ENCODE data around the gene SYT6.

SYT6 gene, protein sequence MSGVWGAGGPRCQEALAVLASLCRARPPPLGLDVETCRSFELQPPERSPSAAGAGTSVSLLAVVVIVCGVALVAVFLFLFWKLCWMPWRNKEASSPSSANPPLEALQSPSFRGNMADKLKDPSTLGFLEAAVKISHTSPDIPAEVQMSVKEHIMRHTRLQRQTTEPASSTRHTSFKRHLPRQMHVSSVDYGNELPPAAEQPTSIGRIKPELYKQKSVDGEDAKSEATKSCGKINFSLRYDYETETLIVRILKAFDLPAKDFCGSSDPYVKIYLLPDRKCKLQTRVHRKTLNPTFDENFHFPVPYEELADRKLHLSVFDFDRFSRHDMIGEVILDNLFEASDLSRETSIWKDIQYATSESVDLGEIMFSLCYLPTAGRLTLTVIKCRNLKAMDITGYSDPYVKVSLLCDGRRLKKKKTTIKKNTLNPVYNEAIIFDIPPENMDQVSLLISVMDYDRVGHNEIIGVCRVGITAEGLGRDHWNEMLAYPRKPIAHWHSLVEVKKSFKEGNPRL
- 0 reads per million in 4 experiments for total RNA-seq

DNA sequence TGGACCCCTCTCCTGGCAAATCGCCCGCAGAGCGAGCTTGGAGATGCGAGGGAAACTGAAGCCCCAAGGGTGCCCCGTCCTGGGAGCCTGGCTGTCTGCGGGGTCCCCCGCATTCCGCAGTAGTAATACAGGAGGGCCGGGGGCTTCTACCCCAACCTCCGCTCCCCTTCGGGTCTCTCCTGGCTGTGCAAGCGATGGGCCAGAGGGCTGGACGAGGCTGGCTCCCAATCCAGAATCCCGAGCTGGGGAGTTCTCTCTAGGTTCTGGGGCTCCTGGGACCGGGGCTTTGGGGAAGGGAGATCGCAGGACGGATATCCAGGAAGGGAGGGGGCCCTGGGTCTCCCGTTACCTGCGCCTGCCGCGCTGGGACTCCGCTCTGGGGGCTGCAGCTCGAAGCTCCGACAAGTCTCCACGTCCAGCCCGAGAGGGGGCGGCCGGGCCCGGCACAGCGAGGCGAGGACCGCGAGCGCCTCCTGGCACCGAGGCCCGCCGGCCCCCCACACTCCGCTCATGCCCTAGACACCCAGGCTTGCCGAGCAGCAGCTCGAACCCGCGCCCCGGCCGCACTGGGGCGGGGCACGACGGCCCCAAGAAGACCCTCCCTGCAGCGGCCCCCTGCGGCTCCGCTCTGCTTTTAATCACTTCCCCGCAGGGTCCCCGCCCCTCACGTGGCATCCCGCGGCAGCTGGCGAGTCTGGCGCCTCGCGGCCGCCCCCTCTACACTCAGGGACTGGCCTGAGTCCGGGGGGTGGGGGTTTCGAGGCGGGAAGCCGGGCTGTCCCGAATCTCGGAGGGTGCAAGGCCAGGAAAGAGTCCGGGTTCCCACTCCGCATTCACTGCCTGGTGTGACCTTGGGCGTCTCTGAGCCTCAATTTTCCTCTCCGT is at the start of gene SYT6:
SYT6 (minus strand) TSS at position 609 of the 885 bp plus-strand sequence; CDS start at position 512, 97 bp downstream.
- DNase-seq: no peak

DNA sequence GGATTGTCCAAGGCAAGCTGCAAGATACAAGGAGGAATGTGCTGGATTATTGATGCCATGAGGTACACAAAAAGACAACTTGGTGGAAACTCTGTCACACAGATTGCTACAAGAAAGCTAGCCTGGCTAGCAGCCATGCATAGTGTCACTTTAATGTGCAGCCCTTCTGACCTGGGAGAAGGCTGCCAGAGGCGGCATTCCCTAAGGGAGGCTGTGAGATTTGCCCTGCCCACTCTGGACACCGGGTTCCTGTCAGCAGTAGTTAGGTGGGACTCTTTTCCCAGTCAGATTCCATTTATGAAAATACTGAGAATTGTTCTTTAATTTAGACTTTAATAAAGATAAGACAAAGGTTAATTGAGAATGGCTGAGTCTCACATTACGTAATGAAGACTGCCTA is 47.8 kb upstream of the SYT6 start:
- DNase-seq: no peak

DNA sequence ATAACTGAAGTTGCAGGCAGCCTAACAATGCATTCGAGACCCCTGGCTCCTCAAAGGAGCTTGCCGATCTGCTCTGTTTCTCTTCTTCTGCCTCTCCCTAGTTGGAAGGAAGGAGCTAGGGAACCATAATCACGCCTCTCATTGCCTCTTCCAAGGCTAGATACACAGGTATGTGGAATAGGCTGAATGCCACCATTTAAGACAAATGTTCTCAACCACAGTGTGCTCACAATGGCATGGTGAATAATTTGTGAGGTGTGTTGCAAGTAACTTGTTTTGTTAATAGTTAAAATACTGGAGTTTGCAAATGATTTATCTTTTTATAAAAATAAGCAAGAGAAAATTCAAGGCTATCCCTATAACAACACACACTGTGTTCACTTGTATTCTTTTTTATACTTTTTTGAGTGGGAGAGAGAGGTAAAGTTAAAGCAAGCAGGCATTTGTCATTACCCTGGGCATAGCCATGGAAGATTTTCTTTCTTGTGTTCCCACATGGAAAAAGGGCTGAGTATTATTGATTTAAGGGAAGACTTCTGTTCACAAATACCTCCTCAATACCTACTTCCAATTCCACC is 45.4 kb upstream of the SYT6 start:
- no peak for DNase-seq

- DNase-seq: no peak
These were observed 43.6 kb upstream of the SYT6 start for GRCh38 chr1:114196992-114197907.

DNA sequence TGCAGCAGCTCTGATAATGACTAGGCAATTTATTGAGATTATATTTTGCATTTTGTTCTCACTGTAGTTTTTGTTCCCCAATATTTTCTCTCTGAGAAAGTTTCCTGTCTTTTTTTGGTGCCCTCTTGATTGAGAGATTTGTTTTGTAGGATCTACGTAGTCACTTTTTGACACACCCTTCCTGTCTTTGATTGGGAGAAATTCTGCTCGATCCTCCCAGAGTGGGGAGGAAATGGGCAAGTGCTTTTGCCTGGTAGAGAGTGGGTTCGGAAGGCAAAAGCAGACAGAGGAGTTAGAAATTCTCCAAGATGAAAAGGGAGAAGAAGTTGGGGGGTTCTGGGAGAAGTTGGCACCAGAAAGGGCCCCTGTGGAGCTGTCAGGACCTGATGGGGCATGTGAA is 42.1 kb upstream of the SYT6 start:
- DNase-seq: no peak

DNA sequence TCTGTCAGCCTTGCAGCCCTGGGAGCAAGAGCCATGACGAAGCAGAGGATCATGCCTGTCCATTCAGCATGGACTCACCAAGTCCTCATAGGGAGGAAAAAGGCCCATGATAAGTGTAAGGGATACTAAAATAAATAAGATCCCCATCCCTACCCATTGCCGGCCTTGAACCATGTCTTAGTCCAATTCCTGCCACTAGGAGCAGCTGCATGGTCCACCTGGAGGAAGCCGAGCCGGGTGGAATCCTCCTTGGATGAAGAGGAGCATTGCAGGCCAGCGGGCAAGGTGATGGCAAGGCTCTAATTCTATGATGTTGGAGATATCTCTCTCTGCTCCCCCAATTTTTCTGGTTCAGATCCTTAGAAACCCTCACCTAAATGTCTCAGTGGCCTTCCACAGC is 38.7 kb upstream of the SYT6 start:
- no peak for DNase-seq

DNA sequence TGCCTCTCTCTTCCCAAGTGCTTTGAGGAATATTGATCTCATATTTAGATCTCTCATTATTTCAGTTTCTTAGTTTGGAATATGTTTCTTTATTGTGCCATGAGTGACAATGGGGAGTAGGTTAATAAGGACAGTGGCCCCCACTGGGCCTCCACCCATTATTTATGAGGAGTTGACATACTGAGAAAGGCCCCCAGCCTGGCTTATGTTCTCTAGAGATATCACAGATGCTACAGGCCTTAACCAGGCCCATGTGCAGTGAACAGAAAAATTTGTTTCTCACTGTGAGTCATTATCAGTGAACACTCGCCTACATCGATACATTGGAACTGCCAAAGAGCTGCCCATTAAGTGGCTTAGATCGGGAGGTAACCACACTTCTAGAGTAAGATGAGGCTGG is 35.7 kb upstream of the SYT6 start:
- DNase-seq: no peak

DNA sequence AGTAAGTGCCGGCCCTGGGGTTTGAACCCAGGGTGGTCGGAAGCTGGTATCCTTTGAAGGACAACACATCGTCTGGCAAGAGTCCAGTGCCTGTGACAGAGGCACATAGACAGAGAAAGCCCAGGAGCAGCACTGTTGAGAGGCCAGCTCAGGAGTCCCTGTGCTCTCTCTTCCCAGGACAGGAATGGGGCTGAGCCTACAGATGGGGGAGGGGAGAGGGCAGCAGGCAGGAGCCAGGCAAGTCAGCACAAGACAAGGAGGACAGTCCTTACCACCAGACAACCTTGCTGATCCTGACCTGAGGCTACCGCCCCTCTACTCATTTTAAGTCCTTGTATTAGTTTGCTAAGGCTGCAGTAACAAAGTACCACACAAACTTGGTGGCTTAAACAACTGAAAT is 27.7 kb upstream of the SYT6 start:
- no peak for DNase-seq

GRCh38 chr1:114180742-114181141 is 27.1 kb upstream of the SYT6 start:
- no peak for DNase-seq

- no peak for DNase-seq
These were observed 25.3 kb upstream of the SYT6 start for GRCh38 chr1:114178936-114179335.

GRCh38 chr1:114177282-114177681 is 23.6 kb upstream of the SYT6 start:
- no peak for DNase-seq

GRCh38 chr1:114176366-114176765 is 22.7 kb upstream of the SYT6 start:
- no peak for DNase-seq

DNA sequence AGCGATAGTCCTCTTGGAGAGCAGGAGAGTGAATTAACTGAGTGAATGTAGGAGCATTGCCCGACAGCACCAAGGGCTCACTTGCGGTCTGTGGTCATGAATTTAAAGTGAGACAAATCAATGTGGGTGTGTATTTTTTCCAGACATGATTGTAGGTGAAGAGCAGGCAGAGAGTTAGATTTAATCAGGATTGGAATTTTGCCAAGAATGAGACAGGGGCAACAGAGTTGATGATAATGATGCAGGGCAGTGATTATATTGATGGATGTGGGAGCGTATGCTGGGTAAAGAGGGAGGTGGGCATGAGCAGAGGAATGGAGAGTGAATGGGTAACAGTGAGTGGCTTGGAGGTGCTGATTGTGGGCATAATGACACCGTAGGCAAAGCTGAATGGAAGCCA is 20.0 kb upstream of the SYT6 start:
- DNase-seq: no peak

- DNase-seq: no peak
These were observed 15.8 kb upstream of the SYT6 start for GRCh38 chr1:114169509-114169908.

- no peak for DNase-seq
These were observed 13.6 kb upstream of the SYT6 start for GRCh38 chr1:114167226-114167625.

DNA sequence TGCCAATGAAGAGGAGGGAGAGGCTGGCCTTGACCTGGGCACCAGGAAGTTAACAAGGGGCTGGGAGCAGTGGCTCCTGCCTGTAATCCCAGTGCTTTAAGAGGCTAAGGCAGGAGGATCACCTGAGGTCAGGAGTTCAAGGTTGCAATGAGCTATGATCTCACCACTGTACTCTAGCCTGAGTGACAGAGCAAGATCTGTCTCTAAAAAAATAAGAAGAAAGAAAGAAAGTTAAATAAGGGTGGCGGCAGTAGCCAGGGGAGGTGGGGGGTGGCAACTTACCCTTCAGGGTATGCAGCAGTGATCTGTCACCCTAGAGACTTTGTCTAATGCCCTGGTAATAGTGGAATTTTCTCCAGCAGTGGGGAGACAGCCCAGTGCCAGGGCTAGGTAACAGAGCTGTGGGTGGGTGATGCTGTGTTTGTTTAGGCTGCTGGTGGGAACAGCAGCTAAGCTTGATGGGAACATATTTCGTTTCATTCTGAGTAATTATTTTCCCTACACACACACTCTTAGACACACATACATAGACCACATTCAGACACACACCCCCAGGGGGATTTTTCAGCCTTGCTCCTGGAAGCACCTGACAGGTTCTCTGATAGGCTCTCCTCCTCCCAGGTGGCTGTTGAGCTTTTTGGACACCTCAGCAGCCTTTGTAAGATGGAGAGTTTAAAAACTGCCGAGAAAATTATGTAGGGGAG is 11.3 kb upstream of the SYT6 start:
- DNase-seq: no peak

DNA sequence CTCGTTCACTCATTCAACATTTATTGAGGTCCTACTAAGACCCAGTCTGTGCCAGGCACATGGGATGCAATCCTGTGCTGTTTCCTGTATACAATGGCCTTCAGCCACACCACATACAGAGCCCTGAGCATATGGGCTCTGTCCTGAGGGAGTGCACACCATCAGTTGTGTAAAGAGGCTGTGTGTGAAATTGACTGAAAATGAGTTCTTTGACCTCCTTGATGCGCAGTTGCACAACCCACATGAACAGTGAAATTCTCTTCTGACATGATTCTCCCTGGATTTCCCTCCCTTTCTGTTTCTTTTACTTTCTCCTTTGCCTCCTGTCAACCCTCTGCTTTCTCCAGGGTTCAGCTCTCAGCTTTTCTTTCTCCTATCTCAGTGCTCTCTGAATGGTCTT is 6.3 kb upstream of the SYT6 start:
- DNase-seq: no peak

GRCh38 chr1:114157275-114157660 is 3.6 kb upstream of the SYT6 start:
- DNase-seq: no peak

GRCh38 chr1:114156538-114157274 is 3.0 kb upstream of the SYT6 start:
- no peak for DNase-seq

DNA sequence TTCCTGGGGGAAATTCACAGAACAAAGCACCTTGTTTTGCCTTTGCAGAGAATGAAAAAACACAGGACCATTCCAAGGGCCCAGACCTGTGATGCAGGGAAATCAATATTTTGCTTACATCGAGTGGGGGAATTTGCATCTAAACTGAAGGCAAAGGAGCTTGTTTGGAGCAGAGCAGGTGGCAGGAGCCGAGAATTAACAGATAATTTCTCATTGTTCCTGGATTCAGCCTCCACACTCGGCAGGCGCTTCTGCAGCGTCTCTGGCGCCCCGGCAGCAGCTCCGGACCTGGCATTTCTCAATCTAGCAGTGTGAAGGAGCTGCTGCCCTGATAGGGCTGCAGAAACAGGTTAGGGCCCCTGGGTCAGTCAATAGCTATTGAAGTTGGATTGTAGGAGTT is 2.0 kb upstream of the SYT6 start:
- no peak for DNase-seq

GRCh38 chr1:114154963-114155322 is 1.3 kb upstream of the SYT6 start:
- DNase-seq: no peak
